Spinal cord (tissue), 10 donors: Measurements from ENCODE around the gene CANT1. TPM values are rescaled to one million over a fixed set of nuclear protein-coding genes. Genes with fewer than 3 reads are reported as not detected.
"Not testable (repeated sequence)": the region's sequence is repeated elsewhere in the genome, so short reads cannot be mapped to it uniquely, and the experiment has no call there.

Source experiments
- DNase-seq, 6 donors: peaks; one replicate each; pipeline versions ENCODE4 v3.0.0 to v3.0.0-alpha.2; 2013 to 2015; ENCODE audit warnings: low spot score in 6 of 6, low read depth in 4 of 6
- H3K27ac ChIP-seq: one replicate; pipeline ENCODE4 v1.5.1; 2013; ENCODE audit warnings: low read depth, low read length, control low read depth
- H3K27me3 ChIP-seq: one replicate; pipeline ENCODE4 v1.6.1; 2013; ENCODE audit warnings: low read length; ENCODE audit not compliant: control insufficient read depth, insufficient read depth
- H3K36me3 ChIP-seq: one replicate; pipeline ENCODE4 v1.6.1; 2013; ENCODE audit warnings: low read length; ENCODE audit not compliant: control insufficient read depth, insufficient read depth
- H3K4me1 ChIP-seq: one replicate; pipeline ENCODE4 v1.6.1; 2013; ENCODE audit warnings: low read length; ENCODE audit not compliant: control insufficient read depth, insufficient read depth
- H3K4me3 ChIP-seq: one replicate; pipeline ENCODE4 v1.5.1; 2013; ENCODE audit warnings: low read depth, low read length, control low read depth
- H3K9me3 ChIP-seq: one replicate; pipeline ENCODE4 v1.6.1; 2013; ENCODE audit warnings: low read length; ENCODE audit not compliant: control insufficient read depth, insufficient read depth
- WGBS: methylation state at CpG from one replicate; pipeline ENCODE4 v1.1.5; 2013; ENCODE audit warnings: missing lambda C conversion rate; ENCODE audit not compliant: insufficient coverage; 5-methylcytosine and 5-hydroxymethylcytosine counted together
- polyA plus RNA-seq, 2 donors: library from polyadenylated mRNA; unstranded; fragments of 120-200 nt; gene quantifications; one replicate each; pipeline ENCODE4 v1.2.1, GENCODE V29; 2013; ENCODE audit not compliant: insufficient read length in 2 of 2
- total RNA-seq, 2 donors: library from RNA; depleted of rRNA in 1 of 2; stranded (reverse); fragments of 120-200 nt in 1 of 2; fragments of >200 nt in 1 of 2; gene quantifications; one replicate each; pipeline versions ENCODE4 v1.2.3 to v1.2.4, GENCODE V29; 2013 to 2014
- donor health status: healthy.

The CANT1 gene
- total and polyA plus RNA-seq, 4 donors: 23.6 to 38.8 (median 30.9) TPM

DNA sequence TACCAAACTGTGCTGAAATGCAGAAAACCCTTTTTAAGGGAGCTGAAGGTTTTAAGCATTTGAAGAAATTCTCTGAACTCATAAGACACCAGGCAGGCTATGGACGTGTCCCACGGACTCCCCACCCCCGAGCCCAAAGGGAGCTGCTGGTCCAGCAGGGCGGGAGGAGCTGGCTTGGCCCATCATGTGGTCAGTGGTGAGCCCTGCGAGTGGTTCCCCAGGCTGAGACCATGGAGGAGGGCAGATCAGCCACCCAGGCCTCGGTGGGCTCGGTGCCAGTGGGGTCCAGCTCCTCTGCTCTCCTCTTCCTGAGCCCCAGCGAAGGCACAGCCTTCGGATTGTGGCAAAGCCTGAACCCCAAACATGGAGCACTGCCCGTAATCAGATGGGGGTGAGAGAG lies 56.9 kb downstream of the CANT1 start:
- peaks cover 2% of the 10 kb centered on the region for H3K9me3 ChIP-seq
- no peak overlapping the region for H3K4me3 ChIP-seq
- 88% methylated on average over 10 of the region's 10 CpGs for WGBS
- no peaks in the 10 kb centered on the region for H3K36me3 ChIP-seq
- peaks cover 53% of the 10 kb centered on the region for H3K4me1 ChIP-seq
- H3K27me3 ChIP-seq: no peaks in the 10 kb centered on the region
- peak overlapping the region; percentile 81 for H3K27ac ChIP-seq
- DNase-seq: no peak

DNA sequence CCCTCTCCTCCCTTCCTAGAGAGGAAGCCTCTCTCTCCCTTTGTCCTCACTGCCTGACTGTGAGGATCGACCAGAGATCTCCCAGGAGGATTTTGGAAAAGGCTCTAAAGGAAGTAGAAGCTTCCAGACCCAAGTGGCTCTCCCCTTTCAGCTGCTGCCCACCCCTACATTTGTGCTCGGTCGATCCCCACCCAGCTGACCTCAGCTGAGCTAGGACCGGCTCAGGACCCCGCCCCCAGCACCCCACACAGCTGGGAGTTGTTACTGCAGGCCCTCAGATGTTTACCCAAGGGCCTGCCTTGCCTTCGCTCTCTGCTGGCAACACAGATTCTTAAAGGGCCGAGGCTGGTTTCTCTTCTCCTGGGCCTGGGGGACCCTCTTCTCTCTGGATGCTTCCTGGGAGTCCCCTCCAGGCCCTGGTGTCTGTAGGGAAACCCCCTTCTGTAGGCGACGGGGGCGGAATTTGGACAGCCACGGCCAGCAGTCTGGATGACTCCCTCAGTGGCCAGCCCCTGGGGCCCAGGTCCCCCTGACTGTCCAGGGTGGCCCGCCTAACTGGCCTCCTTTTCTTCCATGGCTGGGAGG lies 57.5 kb downstream of the CANT1 start:
- Histone ChIP-seq H3K4me1 (peaks cover 54% of the 10 kb centered on the region), H3K27me3 (no peaks in the 10 kb centered on the region), H3K27ac (peak overlapping the region; percentile 81), H3K9me3 (peaks cover 2% of the 10 kb centered on the region), H3K4me3 (no peak overlapping the region), H3K36me3 (no peaks in the 10 kb centered on the region)
- DNase-seq: peak in 1 of 6 donors; percentile 45
- WGBS: 58% methylated on average over 11 of the region's 12 CpGs

DNA sequence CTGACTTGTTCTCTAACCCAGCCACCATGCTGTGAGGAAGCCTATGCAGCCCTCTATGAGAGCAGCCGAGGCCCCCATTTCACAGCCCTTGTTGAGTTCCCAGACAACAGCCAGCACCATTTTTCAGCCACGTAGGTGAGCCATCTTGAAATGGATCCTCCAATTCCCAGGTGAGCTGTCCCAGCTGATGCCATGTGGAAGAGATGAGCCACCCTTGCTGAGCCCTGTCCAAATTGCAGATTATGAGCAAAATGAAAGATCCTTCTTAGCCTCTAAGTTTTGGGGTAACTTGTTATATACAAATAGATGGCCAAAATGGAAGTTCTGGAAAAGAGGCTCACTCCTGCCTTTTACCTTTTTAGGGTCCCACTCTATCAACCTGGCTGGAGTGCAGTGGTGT lies 58.7 kb downstream of the CANT1 start:
- no peak overlapping the region for H3K4me3 ChIP-seq
- no peak overlapping the region for H3K27ac ChIP-seq
- 95% methylated on average over 2 of the region's 2 CpGs for WGBS
- peaks cover 2% of the 10 kb centered on the region for H3K9me3 ChIP-seq
- H3K36me3 ChIP-seq: no peaks in the 10 kb centered on the region
- peaks cover 51% of the 10 kb centered on the region for H3K4me1 ChIP-seq
- no peaks in the 10 kb centered on the region for H3K27me3 ChIP-seq
- DNase-seq: no peak

DNA sequence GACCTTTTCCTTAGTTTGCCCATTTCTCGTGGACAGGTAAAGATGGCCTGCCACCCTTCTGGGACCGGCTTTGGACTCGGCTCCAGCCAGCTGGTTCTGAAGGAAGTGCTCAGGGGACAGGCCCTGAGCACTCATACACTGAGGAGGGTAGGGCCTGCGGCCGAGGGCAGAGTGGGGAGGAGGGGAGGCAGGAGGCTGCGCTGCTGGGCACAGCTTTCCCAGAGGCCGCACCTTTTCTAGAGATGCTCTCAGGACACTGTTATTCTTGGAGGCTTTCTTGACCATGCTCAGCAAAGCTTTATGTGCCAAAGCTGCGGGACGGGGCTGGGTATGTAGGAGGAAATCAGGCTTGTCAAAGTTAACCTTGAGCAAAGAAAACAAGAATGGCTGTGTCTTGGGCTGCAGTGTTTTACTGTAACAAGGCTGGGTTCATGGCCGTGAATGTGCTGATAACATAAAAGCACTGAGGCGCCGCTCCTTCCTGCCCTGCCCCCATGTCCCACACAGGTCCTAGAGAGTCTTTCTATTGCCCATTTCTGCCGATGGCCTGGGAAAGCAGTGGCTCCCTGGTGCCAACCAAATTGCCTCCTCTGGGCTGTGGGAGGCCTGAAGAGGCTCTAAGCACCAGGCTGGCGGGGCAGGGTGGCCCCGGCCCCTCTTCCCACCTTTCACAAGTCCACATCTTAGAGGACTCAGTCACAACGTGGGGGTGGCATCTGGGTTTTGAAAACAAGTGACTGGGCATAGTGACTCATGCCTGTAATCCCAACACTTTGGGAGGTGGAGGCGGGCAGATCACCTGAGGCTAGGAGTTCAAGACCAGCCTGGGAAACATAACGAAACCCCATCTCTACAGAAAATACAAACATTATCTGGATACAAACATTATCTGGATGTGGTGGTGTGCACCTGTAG lies 62.1 kb downstream of the CANT1 start:
- Histone ChIP-seq H3K27me3 (no peaks in the 10 kb centered on the region), H3K4me3 (no peak overlapping the region)
- WGBS: 69% methylated on average over 7 of the region's 18 CpGs

DNA sequence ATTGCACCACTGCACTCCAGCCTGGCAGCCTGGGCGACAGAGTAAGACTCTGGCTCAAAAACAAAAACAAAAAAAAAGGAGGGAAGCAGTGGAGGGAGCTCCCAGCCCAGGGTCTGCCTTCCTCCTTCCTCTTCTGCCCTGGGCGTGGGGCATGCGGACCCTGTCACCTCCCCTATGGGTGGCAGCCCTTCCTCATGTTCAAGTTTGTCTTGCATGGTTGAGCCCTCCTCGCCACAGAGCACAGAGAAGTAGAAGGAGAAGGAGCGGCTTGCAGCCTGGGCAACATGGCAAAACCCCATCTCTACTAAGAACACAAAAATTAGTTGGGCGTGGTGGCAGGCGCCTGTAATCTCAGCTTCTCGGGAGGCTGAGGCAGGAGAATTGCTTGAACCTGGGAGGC lies 62.9 kb downstream of the CANT1 start:
- WGBS: 67% methylated on average over 1 of the region's 8 CpGs
- H3K4me3 ChIP-seq: no peak overlapping the region
- H3K36me3 ChIP-seq: no peaks in the 10 kb centered on the region
- no peak overlapping the region for H3K27ac ChIP-seq
- DNase-seq: no peak
- H3K27me3 ChIP-seq: no peaks in the 10 kb centered on the region
- H3K4me1 ChIP-seq: peaks cover 15% of the 10 kb centered on the region
- H3K9me3 ChIP-seq: peaks cover 2% of the 10 kb centered on the region

More for the DNA sequence above, 62.1 kb downstream of the CANT1 start:
- Histone ChIP-seq H3K36me3 (no peaks in the 10 kb centered on the region), H3K27ac (no peak overlapping the region), H3K4me1 (peaks cover 24% of the 10 kb centered on the region), H3K9me3 (peaks cover 2% of the 10 kb centered on the region)
- no peak for DNase-seq

DNA sequence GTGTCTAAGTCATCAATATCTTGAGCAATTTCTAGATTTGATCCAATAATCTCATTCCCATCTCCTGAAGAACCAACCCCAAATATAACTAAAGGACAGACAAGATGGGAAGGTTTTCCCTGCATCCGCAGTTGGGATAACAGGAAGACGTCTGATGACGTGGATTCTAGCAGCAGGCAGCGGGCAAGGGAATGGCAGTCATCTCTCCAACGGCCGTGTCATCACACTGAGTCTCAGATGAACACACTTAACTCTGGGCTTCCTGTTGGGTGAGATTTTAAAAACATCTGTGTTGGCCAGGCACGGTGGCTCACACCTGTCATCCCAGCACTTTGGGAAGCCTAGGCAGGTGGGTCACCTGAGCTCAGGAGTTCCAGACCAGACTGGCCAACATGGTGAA lies 63.4 kb downstream of the CANT1 start:
- Histone ChIP-seq H3K27me3 (no peaks in the 10 kb centered on the region), H3K36me3 (no peaks in the 10 kb centered on the region), H3K27ac (no peak overlapping the region), H3K9me3 (peaks cover under 1% of the 10 kb centered on the region), H3K4me3 (no peak overlapping the region), H3K4me1 (peaks cover 14% of the 10 kb centered on the region)
- DNase-seq: no peak
- 93% methylated on average over 4 of the region's 7 CpGs for whole genome bisulfite sequencing

DNA sequence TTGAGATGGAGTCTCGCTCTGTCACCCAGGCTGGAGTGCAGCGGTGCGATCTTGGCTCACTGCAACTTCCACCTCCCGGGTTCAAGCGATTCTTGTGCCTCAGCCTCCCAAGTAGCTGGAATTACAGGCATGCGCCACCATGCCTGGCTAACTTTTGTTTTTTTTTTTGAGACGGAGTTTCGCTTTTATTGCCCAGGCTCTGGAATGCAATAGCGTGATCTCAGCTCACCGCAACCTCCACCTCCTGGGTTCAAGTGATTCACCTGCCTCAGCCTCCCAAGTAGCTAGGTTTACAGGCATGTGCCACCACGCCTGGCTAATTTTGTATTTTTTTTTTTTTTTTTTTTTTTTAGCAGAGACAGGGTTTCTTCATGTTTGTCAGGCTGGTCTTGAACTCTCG lies 64.1 kb downstream of the CANT1 start:
- not testable (repeated sequence) for H3K27me3 ChIP-seq, H3K36me3 ChIP-seq, DNase-seq, H3K9me3 ChIP-seq, H3K27ac ChIP-seq, H3K4me3 ChIP-seq
- H3K4me1 ChIP-seq: peaks cover 14% of the 10 kb centered on the region
- 89% methylated on average over 6 of the region's 12 CpGs for WGBS

DNA sequence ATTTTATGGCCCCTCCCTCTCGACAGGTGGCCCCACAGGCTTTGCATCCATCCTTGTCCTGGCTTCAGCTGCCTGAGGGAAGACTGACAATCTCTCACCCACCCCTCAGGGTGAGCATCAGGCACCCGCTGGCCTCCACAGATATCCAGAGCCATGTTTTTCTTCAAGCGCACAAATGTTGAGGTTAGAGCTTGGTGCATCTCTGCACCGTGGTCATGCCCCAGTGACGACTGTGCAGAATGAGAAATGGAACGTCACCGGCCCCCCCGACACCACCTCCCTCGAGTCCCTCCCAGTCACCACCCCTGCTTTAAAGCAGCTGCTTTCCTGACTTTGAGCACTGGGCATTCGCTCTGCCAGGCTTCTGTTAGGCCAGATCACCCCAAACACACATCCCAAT lies 64.6 kb downstream of the CANT1 start:
- H3K9me3 ChIP-seq: no peaks in the 10 kb centered on the region
- H3K27ac ChIP-seq: no peak overlapping the region
- DNase-seq: no peak
- H3K4me1 ChIP-seq: peaks cover 16% of the 10 kb centered on the region
- no peak overlapping the region for H3K4me3 ChIP-seq
- H3K27me3 ChIP-seq: no peaks in the 10 kb centered on the region
- H3K36me3 ChIP-seq: no peaks in the 10 kb centered on the region
- WGBS: 70% methylated on average over 10 of the region's 10 CpGs

DNA sequence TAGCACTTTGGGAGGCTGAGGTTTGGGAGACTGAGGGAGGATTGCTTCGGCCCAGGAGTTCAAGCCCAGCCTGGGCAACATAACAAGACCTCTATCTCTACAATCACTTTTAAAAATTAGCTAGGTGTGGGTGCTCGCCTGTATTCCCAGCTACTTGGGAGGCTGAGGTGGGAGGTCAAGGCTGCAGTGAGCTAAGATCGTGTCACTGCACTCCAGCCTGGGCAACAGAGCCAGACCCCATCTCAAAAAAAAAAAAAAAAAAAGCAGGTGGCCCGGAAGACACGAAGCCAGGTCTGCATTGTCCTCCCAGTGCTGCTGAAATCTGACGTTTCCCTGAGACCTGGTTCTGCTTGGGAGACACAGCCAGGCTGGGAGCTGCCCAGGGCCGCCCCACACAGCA lies 65.5 kb downstream of the CANT1 start:
- no peak overlapping the region for H3K27ac ChIP-seq
- no peak for DNase-seq
- H3K27me3 ChIP-seq: no peaks in the 10 kb centered on the region
- H3K4me1 ChIP-seq: peaks cover 25% of the 10 kb centered on the region
- H3K4me3 ChIP-seq: no peak overlapping the region
- H3K9me3 ChIP-seq: no peaks in the 10 kb centered on the region
- 87% methylated on average over 4 of the region's 7 CpGs for WGBS
- H3K36me3 ChIP-seq: no peaks in the 10 kb centered on the region
